ENCODE results near the gene ATP6V1F. TPM values are rescaled to one million over a fixed set of nuclear protein-coding genes. Genes with fewer than 3 reads are reported as not detected.
"Not testable (repeated sequence)": the region's sequence is repeated elsewhere in the genome, so short reads cannot be mapped to it uniquely, and the experiment has no call there.

Gene ATP6V1F
- total RNA-seq, 1 experiment from 2014 or later, result 149 TPM

GRCh38 chr7:128912281-128912680 lies 49.6 kb downstream of the ATP6V1F start:
- POLR2A ChIA-PET, result no interaction called here
- H3K9ac ChIP-seq (ENCODE audit: low read length), result no peak overlapping the region
- no peaks in the 10 kb centered on the region for H3K36me3 ChIP-seq (ENCODE audit: control insufficient read depth in 1 of 2, insufficient read depth in 2 of 2, low read length in 2 of 2)
- H4K20me1 ChIP-seq (ENCODE audit: insufficient read depth), result no peaks in the 10 kb centered on the region
- CTCF ChIA-PET, result no interaction called here
- no peak overlapping the region for H3K4me2 ChIP-seq (ENCODE audit: low read length)
- no peak for TF ChIP-seq JUND (IDR thresholded peaks at IDR 0.05)
- no peak for TF ChIP-seq FOSL1 (IDR thresholded peaks at IDR 0.05; ENCODE audit: low read depth)
- TF ChIP-seq CTCF (IDR thresholded peaks at IDR 0.05 in 2 of 3, conservative IDR thresholded peaks at IDR 0.05 in 1 of 3; ENCODE audit: borderline replicate concordance in 1 of 3, insufficient read depth in 1 of 3, low read depth in 2 of 3, low read length in 2 of 3), result no peak
- TF ChIP-seq RAD21 (IDR thresholded peaks at IDR 0.05; ENCODE audit: low read depth), result no peak
- TF ChIP-seq CEBPB (IDR thresholded peaks at IDR 0.05; ENCODE audit: low read depth), result no peak
- H3K9me2 ChIP-seq (ENCODE audit: insufficient read depth), result no peaks in the 10 kb centered on the region
- H3K79me2 ChIP-seq (ENCODE audit: insufficient read depth, low read length), result no peaks in the 10 kb centered on the region
- BruUV-seq (replicated peaks), result no TSS peak
- ATAC-seq, result no peak
- H3K27me3 ChIP-seq (ENCODE audit: insufficient read depth, low read length), result no peaks in the 10 kb centered on the region
- no peak overlapping the region for H3K27ac ChIP-seq (ENCODE audit: low read depth, low read length)
- H3K9me3 ChIP-seq (ENCODE audit: control insufficient read depth in 1 of 2, insufficient read depth in 1 of 2, low read depth in 1 of 2, low read length in 2 of 2), result no peaks in the 10 kb centered on the region
- H3K4me1 ChIP-seq (ENCODE audit: control insufficient read depth in 1 of 2, insufficient read depth in 2 of 2, low read length in 2 of 2), result peaks cover 0 to 5% of the 10 kb centered on the region in 2 experiments; a peak in 1 of 4 replicates
- intact Hi-C loops (cut with micrococcal nuclease), result no loop called here
- H3K4me3 ChIP-seq (replicated peaks in 1 of 2; ENCODE audit: low read depth in 1 of 2, low read length in 2 of 2), result no peak overlapping the region
- H2AFZ ChIP-seq (ENCODE audit: low read depth, low read length, poor library complexity, severe bottlenecking), result no peak overlapping the region
- RAD21 ChIA-PET (ENCODE audit: low non-redundant PET in 1 of 2, low total read pairs in 2 of 2, uncharacterized antibody in 2 of 2, unreplicated experiment in 2 of 2), result no interaction called here
- no peak for DNase-seq (ENCODE audit: low read depth, low spot score)

GRCh38 chr7:128912709-128913495 lies 50.2 kb downstream of the ATP6V1F start:
- H2AFZ ChIP-seq (ENCODE audit: low read depth, low read length, poor library complexity, severe bottlenecking); intact Hi-C loops (cut with micrococcal nuclease); DNase-seq (ENCODE audit: low read depth, low spot score); H3K36me3 ChIP-seq (ENCODE audit: control insufficient read depth in 1 of 2, insufficient read depth in 2 of 2, low read length in 2 of 2); RAD21 ChIA-PET (ENCODE audit: low non-redundant PET in 1 of 2, low total read pairs in 2 of 2, uncharacterized antibody in 2 of 2, unreplicated experiment in 2 of 2); H4K20me1 ChIP-seq (ENCODE audit: insufficient read depth); H3K9me3 ChIP-seq (ENCODE audit: control insufficient read depth in 1 of 2, insufficient read depth in 1 of 2, low read depth in 1 of 2, low read length in 2 of 2); CTCF ChIA-PET; ATAC-seq; H3K9ac ChIP-seq (ENCODE audit: low read length); BruUV-seq (replicated peaks); H3K27ac ChIP-seq (ENCODE audit: low read depth, low read length); H3K4me3 ChIP-seq (replicated peaks in 1 of 2; ENCODE audit: low read depth in 1 of 2, low read length in 2 of 2); POLR2A ChIA-PET; H3K4me2 ChIP-seq (ENCODE audit: low read length); H3K4me1 ChIP-seq (ENCODE audit: control insufficient read depth in 1 of 2, insufficient read depth in 2 of 2, low read length in 2 of 2); H3K27me3 ChIP-seq (ENCODE audit: insufficient read depth, low read length); H3K9me2 ChIP-seq (ENCODE audit: insufficient read depth); H3K79me2 ChIP-seq (ENCODE audit: insufficient read depth, low read length): not testable (repeated sequence)
